IgD-negative memory B cell (primary cell): Measurements from ENCODE around the gene HIKESHI. TPM values are rescaled to one million over a fixed set of nuclear protein-coding genes. Genes with fewer than 3 reads are reported as not detected.
"Not testable (repeated sequence)": the region's sequence is repeated elsewhere in the genome, so short reads cannot be mapped to it uniquely, and the experiment has no call there.

Experiments used
- H3K27ac Mint-ChIP-seq, 3 donors: one replicate each; pipeline ENCODE4 v1.8.0; 2020 to 2022; ENCODE audit warnings: mild to moderate bottlenecking in 3 of 3, mixed read lengths in 3 of 3, moderate library complexity in 1 of 3
- H3K27me3 Mint-ChIP-seq: one replicate; pipeline ENCODE4 v1.8.0; 2021; ENCODE audit warnings: mixed read lengths
- H3K36me3 Mint-ChIP-seq: one replicate; pipeline ENCODE4 v1.8.0; 2020; ENCODE audit warnings: mild to moderate bottlenecking, mixed read lengths
- H3K4me1 Mint-ChIP-seq, 3 donors: one replicate each; pipeline ENCODE4 v1.8.0; 2020 to 2022; ENCODE audit warnings: mixed read lengths in 3 of 3, mild to moderate bottlenecking in 1 of 3
- H3K4me3 Mint-ChIP-seq, 4 donors: one replicate each; pipeline ENCODE4 v1.8.0; 2020 to 2022; ENCODE audit warnings: mild to moderate bottlenecking in 4 of 4, mixed read lengths in 4 of 4, moderate library complexity in 3 of 4
- H3K9me3 Mint-ChIP-seq, 3 donors: one replicate each; pipeline ENCODE4 v1.8.0; 2020 to 2021; ENCODE audit warnings: mixed read lengths in 3 of 3, mild to moderate bottlenecking in 1 of 3
- polyA plus RNA-seq: library from polyadenylated mRNA; unstranded; fragments of 300-500 nt; fragmentation: Illumina TruSeq; gene quantifications from one replicate; pipeline ENCODE4 v1.2.3, GENCODE V29; 2021

Gene HIKESHI
- polyA plus RNA-seq, 1 donor from 2014 or later: 75.7 TPM

GRCh38 chr11:86279747-86280146, 22.3 kb upstream of the HIKESHI start:
- Mint-ChIP-seq H3K4me1 (peaks cover 5 to 12% (median 7%) of the 10 kb centered on the region in 3 donors), H3K27ac (peak overlapping the region in 1 of 3 donors; percentile 61), H3K4me3 (no peak overlapping the region), H3K9me3 (peaks cover 1 to 5% (median 3%) of the 10 kb centered on the region in 3 donors), H3K27me3 (no peaks in the 10 kb centered on the region), H3K36me3 (peaks cover 14% of the 10 kb centered on the region)

GRCh38 chr11:86287468-86287796, 14.6 kb upstream of the HIKESHI start:
- peak overlapping the region in 1 of 3 donors; percentile 60 for H3K27ac Mint-ChIP-seq
- H3K27me3 Mint-ChIP-seq: no peaks in the 10 kb centered on the region
- H3K4me1 Mint-ChIP-seq: peaks cover 21 to 26% (median 22%) of the 10 kb centered on the region in 3 donors
- H3K4me3 Mint-ChIP-seq: peak overlapping the region in 3 of 4 donors; percentile 2 to 80 (median 48)
- H3K9me3 Mint-ChIP-seq: no peaks in the 10 kb centered on the region
- peaks cover 4% of the 10 kb centered on the region for H3K36me3 Mint-ChIP-seq

- H3K4me3 Mint-ChIP-seq: peak overlapping the region in 2 of 4 donors; percentile 23 to 61
- no peaks in the 10 kb centered on the region for H3K27me3 Mint-ChIP-seq
- H3K27ac Mint-ChIP-seq: peak overlapping the region; percentile 31 to 87 (median 61)
- no peaks in the 10 kb centered on the region for H3K9me3 Mint-ChIP-seq
- H3K4me1 Mint-ChIP-seq: peaks cover 17 to 28% (median 21%) of the 10 kb centered on the region in 3 donors
- peaks cover 4% of the 10 kb centered on the region for H3K36me3 Mint-ChIP-seq
Observed at GRCh38 chr11:86288776-86289507, 13.1 kb upstream of the HIKESHI start.

GRCh38 chr11:86289508-86290280, 12.3 kb upstream of the HIKESHI start:
- Mint-ChIP-seq H3K27ac (peak overlapping the region in 1 of 3 donors; percentile 61), H3K4me1 (peaks cover 17 to 28% (median 21%) of the 10 kb centered on the region in 3 donors), H3K4me3 (peak overlapping the region in 1 of 4 donors; percentile 61)
- not testable (repeated sequence) for H3K27me3 Mint-ChIP-seq, H3K36me3 Mint-ChIP-seq, H3K9me3 Mint-ChIP-seq

GRCh38 chr11:86291466-86292262, 10.4 kb upstream of the HIKESHI start:
- Mint-ChIP-seq H3K36me3 (peaks cover 2% of the 10 kb centered on the region), H3K27ac (peak overlapping the region in 2 of 3 donors; percentile 12 to 39), H3K27me3 (no peaks in the 10 kb centered on the region), H3K4me3 (no peak overlapping the region), H3K4me1 (peaks cover 17 to 22% (median 17%) of the 10 kb centered on the region in 3 donors), H3K9me3 (no peaks in the 10 kb centered on the region)

- H3K9me3 Mint-ChIP-seq: no peaks in the 10 kb centered on the region
- peak overlapping the region in 1 of 4 donors; percentile 12 for H3K4me3 Mint-ChIP-seq
- H3K27ac Mint-ChIP-seq: peak overlapping the region in 2 of 3 donors; percentile 54 to 71
- H3K36me3 Mint-ChIP-seq: peaks cover 2% of the 10 kb centered on the region
- H3K27me3 Mint-ChIP-seq: no peaks in the 10 kb centered on the region
- H3K4me1 Mint-ChIP-seq: peaks cover 11 to 16% (median 11%) of the 10 kb centered on the region in 3 donors
Observed at GRCh38 chr11:86292912-86293616, 9.0 kb upstream of the HIKESHI start.

GRCh38 chr11:86294026-86294425, 8.0 kb upstream of the HIKESHI start:
- H3K4me1 Mint-ChIP-seq: peaks cover 3 to 9% (median 6%) of the 10 kb centered on the region in 3 donors
- H3K36me3 Mint-ChIP-seq: peaks cover 2% of the 10 kb centered on the region
- H3K4me3 Mint-ChIP-seq: no peak overlapping the region
- H3K27me3 Mint-ChIP-seq: no peaks in the 10 kb centered on the region
- no peaks in the 10 kb centered on the region for H3K9me3 Mint-ChIP-seq
- no peak overlapping the region for H3K27ac Mint-ChIP-seq

GRCh38 chr11:86301742-86302091, 323 bp upstream of the HIKESHI start:
- Mint-ChIP-seq H3K4me3 (peak overlapping the region; percentile 97 to 100 (median 98)), H3K4me1 (peaks cover 13 to 26% (median 22%) of the 10 kb centered on the region in 3 donors), H3K27me3 (peaks cover 1% of the 10 kb centered on the region), H3K9me3 (no peaks in the 10 kb centered on the region), H3K36me3 (peaks cover 5% of the 10 kb centered on the region), H3K27ac (peak overlapping the region; percentile 55 to 99 (median 93))

- H3K36me3 Mint-ChIP-seq: peaks cover 5% of the 10 kb centered on the region
- H3K27ac Mint-ChIP-seq: no peak overlapping the region
- H3K4me1 Mint-ChIP-seq: peaks cover 13 to 26% (median 22%) of the 10 kb centered on the region in 3 donors
- H3K27me3 Mint-ChIP-seq: peaks cover 1% of the 10 kb centered on the region
- H3K9me3 Mint-ChIP-seq: no peaks in the 10 kb centered on the region
- peak overlapping the region; percentile 97 to 100 (median 98) for H3K4me3 Mint-ChIP-seq
Observed at GRCh38 chr11:86303257-86303656, 1.2 kb downstream of the HIKESHI start.

- peaks cover 11% of the 10 kb centered on the region for H3K36me3 Mint-ChIP-seq
- H3K9me3 Mint-ChIP-seq, H3K27ac Mint-ChIP-seq, H3K27me3 Mint-ChIP-seq, H3K4me3 Mint-ChIP-seq: not testable (repeated sequence)
- peaks cover 11 to 28% (median 15%) of the 10 kb centered on the region in 3 donors for H3K4me1 Mint-ChIP-seq
Observed at GRCh38 chr11:86308710-86309109, 6.7 kb downstream of the HIKESHI start.

GRCh38 chr11:86313793-86314192, 11.8 kb downstream of the HIKESHI start:
- Mint-ChIP-seq H3K9me3 (no peaks in the 10 kb centered on the region), H3K27me3 (no peaks in the 10 kb centered on the region), H3K27ac (no peak overlapping the region), H3K4me3 (no peak overlapping the region), H3K36me3 (peaks cover 10% of the 10 kb centered on the region), H3K4me1 (peaks cover 10 to 22% (median 10%) of the 10 kb centered on the region in 3 donors)

GRCh38 chr11:86314636-86315035, 12.6 kb downstream of the HIKESHI start:
- Mint-ChIP-seq H3K9me3 (no peaks in the 10 kb centered on the region), H3K27me3 (no peaks in the 10 kb centered on the region), H3K4me3 (no peak overlapping the region), H3K4me1 (peaks cover 8 to 18% (median 9%) of the 10 kb centered on the region in 3 donors), H3K27ac (no peak overlapping the region), H3K36me3 (peaks cover 10% of the 10 kb centered on the region)

- no peaks in the 10 kb centered on the region for H3K27me3 Mint-ChIP-seq
- H3K9me3 Mint-ChIP-seq: no peaks in the 10 kb centered on the region
- H3K36me3 Mint-ChIP-seq: peaks cover 17% of the 10 kb centered on the region
- H3K4me3 Mint-ChIP-seq: no peak overlapping the region
- no peaks in the 10 kb centered on the region for H3K4me1 Mint-ChIP-seq
- H3K27ac Mint-ChIP-seq: no peak overlapping the region
Observed at GRCh38 chr11:86335131-86335767, 33.2 kb downstream of the HIKESHI start.

- H3K36me3 Mint-ChIP-seq: peaks cover 16% of the 10 kb centered on the region
- H3K27ac Mint-ChIP-seq: no peak overlapping the region
- no peaks in the 10 kb centered on the region for H3K27me3 Mint-ChIP-seq
- no peak overlapping the region for H3K4me3 Mint-ChIP-seq
- peaks cover 0 to 2% (median under 1%) of the 10 kb centered on the region in 3 donors for H3K4me1 Mint-ChIP-seq
- no peaks in the 10 kb centered on the region for H3K9me3 Mint-ChIP-seq
Observed at GRCh38 chr11:86337227-86337626, 35.2 kb downstream of the HIKESHI start.
